ENCODE measurements around the gene MORN5. TPM values are rescaled to one million over a fixed set of nuclear protein-coding genes. Genes with fewer than 3 reads are reported as not detected.

The MORN5 gene
- total RNA-seq, 1 donor from 2014 or later: not detected

- Mint-ChIP-seq H3K27me3 (ENCODE audit: low read depth) (peaks cover 7% of the 10 kb centered on the region), H3K9me3 (no peaks in the 10 kb centered on the region), H3K4me1 (no peaks in the 10 kb centered on the region), H3K4me3 (no peak overlapping the region), H3K36me3 (ENCODE audit: low read depth) (peaks cover 7% of the 10 kb centered on the region), H3K27ac (ENCODE audit: unreplicated experiment) (no peak overlapping the region)
- no peak for DNase-seq (ENCODE audit: low read depth, low spot score)
- TF ChIP-seq, protein P1, sequence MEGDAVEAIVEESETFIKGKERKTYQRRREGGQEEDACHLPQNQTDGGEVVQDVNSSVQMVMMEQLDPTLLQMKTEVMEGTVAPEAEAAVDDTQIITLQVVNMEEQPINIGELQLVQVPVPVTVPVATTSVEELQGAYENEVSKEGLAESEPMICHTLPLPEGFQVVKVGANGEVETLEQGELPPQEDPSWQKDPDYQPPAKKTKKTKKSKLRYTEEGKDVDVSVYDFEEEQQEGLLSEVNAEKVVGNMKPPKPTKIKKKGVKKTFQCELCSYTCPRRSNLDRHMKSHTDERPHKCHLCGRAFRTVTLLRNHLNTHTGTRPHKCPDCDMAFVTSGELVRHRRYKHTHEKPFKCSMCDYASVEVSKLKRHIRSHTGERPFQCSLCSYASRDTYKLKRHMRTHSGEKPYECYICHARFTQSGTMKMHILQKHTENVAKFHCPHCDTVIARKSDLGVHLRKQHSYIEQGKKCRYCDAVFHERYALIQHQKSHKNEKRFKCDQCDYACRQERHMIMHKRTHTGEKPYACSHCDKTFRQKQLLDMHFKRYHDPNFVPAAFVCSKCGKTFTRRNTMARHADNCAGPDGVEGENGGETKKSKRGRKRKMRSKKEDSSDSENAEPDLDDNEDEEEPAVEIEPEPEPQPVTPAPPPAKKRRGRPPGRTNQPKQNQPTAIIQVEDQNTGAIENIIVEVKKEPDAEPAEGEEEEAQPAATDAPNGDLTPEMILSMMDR (conservative IDR thresholded peaks at IDR 0.05): no peak
Measured at GRCh38 chr9:122141671-122142070, 18.0 kb upstream of the MORN5 start.

DNA sequence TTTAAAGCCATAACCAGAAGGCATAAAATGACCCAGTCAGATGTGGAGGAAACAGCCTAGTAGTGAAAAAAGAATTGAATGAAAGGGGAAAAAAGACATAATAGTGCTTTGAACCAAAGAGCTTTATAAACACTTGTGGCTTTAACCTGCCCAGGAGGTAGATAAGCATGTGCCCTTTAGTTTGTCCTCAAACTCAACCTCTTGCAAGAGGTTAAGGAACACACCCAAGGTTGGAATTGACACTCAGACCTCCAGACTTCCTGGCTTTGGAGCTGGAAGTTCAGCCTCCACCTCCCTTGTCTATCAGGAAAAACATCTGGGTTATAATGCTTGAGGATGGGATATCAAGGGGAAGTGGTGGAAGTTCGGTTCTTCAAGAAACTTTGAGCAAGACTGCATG, 16.4 kb upstream of the MORN5 start:
- TF ChIP-seq, protein P1 (conservative IDR thresholded peaks at IDR 0.05): no peak
- no peak overlapping the region for H3K4me3 Mint-ChIP-seq
- H3K27me3 Mint-ChIP-seq (ENCODE audit: low read depth): peaks cover 4% of the 10 kb centered on the region
- peaks cover 7% of the 10 kb centered on the region for H3K36me3 Mint-ChIP-seq (ENCODE audit: low read depth)
- no peak overlapping the region for H3K27ac Mint-ChIP-seq (ENCODE audit: unreplicated experiment)
- DNase-seq (ENCODE audit: low read depth, low spot score): no peak
- no peaks in the 10 kb centered on the region for H3K9me3 Mint-ChIP-seq
- no peaks in the 10 kb centered on the region for H3K4me1 Mint-ChIP-seq

GRCh38 chr9:122143876-122144405, 15.8 kb upstream of the MORN5 start:
- H3K27ac Mint-ChIP-seq (ENCODE audit: unreplicated experiment): no peak overlapping the region
- TF ChIP-seq, protein P1 (conservative IDR thresholded peaks at IDR 0.05): no peak
- H3K27me3 Mint-ChIP-seq (ENCODE audit: low read depth): peaks cover 4% of the 10 kb centered on the region
- no peak for DNase-seq (ENCODE audit: low read depth, low spot score)
- no peaks in the 10 kb centered on the region for H3K4me1 Mint-ChIP-seq
- peaks cover 7% of the 10 kb centered on the region for H3K36me3 Mint-ChIP-seq (ENCODE audit: low read depth)
- no peak overlapping the region for H3K4me3 Mint-ChIP-seq
- H3K9me3 Mint-ChIP-seq: no peaks in the 10 kb centered on the region

DNA sequence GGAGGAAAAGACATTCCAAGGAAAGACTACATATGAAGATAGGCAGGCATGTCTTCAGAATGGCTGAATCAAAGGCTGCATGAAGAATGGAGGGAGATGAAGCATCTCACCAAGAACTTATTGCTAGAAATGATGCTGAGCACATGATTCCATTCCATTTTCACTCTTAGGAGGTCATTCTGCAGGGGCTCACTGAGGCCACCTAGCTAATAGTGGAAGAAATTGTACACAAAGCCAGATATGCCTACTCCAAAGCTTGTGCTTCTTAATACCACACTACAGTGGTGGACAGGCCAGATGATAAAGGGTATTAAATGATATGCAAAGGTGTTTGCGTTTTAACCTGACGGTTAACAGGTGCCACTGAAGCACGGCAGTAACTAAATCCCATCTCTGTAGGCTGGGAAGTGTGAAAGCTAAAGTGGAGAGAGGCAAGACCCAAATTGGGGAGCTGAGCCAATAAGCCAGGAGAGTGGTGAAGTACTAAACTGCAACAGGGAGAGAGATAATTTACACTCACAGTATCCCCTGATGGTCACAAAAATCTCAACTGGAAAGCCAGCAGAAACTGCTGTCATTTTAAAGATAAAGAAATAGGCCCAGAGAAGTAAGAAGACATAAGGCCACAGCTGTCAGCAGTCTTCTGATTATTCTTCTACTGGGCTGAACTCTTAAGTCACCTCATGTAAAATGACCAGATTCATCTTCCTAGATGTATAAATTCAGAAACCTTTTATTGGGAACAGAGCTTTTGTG, 14.7 kb upstream of the MORN5 start:
- H3K27me3 Mint-ChIP-seq (ENCODE audit: low read depth): no peaks in the 10 kb centered on the region
- DNase-seq (ENCODE audit: low read depth, low spot score): no peak
- TF ChIP-seq, protein P1 (conservative IDR thresholded peaks at IDR 0.05): no peak
- H3K4me3 Mint-ChIP-seq: no peak overlapping the region
- H3K4me1 Mint-ChIP-seq: no peaks in the 10 kb centered on the region
- no peaks in the 10 kb centered on the region for H3K9me3 Mint-ChIP-seq
- H3K36me3 Mint-ChIP-seq (ENCODE audit: low read depth): peaks cover 7% of the 10 kb centered on the region
- H3K27ac Mint-ChIP-seq (ENCODE audit: unreplicated experiment): peak overlapping the region; percentile 47

- TF ChIP-seq, protein P1 (conservative IDR thresholded peaks at IDR 0.05): no peak
- Mint-ChIP-seq H3K27ac (ENCODE audit: unreplicated experiment) (no peak overlapping the region), H3K9me3 (no peaks in the 10 kb centered on the region), H3K4me3 (no peak overlapping the region), H3K27me3 (ENCODE audit: low read depth) (no peaks in the 10 kb centered on the region), H3K36me3 (ENCODE audit: low read depth) (peaks cover 7% of the 10 kb centered on the region), H3K4me1 (no peaks in the 10 kb centered on the region)
- no peak for DNase-seq (ENCODE audit: low read depth, low spot score)
Measured at GRCh38 chr9:122145592-122145863, 14.2 kb upstream of the MORN5 start.
